Mononuclear cell (primary cell): ENCODE data around the gene TMEM11. TPM values are rescaled to one million over a fixed set of nuclear protein-coding genes. Genes with fewer than 3 reads are reported as not detected.
"Not testable (repeated sequence)": the region's sequence is repeated elsewhere in the genome, so short reads cannot be mapped to it uniquely, and the experiment has no call there.

ENCODE experiments used
- H3K27me3 ChIP-seq: 2 replicates; pipeline ENCODE4 v1.6.0; 2011; ENCODE audit warnings: low read length, control low read depth; ENCODE audit not compliant: insufficient read depth
- H3K4me1 ChIP-seq: 2 replicates; pipeline ENCODE4 v1.5.1; 2011; ENCODE audit warnings: mild to moderate bottlenecking, low read length, control low read depth; ENCODE audit not compliant: insufficient read depth
- H3K4me3 ChIP-seq: 2 replicates; pipeline ENCODE4 v1.5.1; 2011; ENCODE audit warnings: mild to moderate bottlenecking, low read length, moderate library complexity
- H3K9me3 ChIP-seq: 2 replicates; pipeline ENCODE4 v1.5.1; 2011; ENCODE audit warnings: low read depth, mild to moderate bottlenecking, control low read depth, low read length
- total RNA-seq: library from RNA; depleted of rRNA; stranded (reverse); fragments of >200 nt; gene quantifications from one replicate; pipeline ENCODE4 v1.2.3, GENCODE V29; 2012

Gene TMEM11
- total RNA-seq, 1 donor, result 15.8 TPM

- Histone ChIP-seq H3K9me3 (no peaks in the 10 kb centered on the region), H3K4me1 (peaks cover 35% of the 10 kb centered on the region), H3K4me3 (no peak overlapping the region), H3K27me3 (no peaks in the 10 kb centered on the region)
These were observed 5.6 kb downstream of the TMEM11 start for GRCh38 chr17:21208352-21208751.

DNA sequence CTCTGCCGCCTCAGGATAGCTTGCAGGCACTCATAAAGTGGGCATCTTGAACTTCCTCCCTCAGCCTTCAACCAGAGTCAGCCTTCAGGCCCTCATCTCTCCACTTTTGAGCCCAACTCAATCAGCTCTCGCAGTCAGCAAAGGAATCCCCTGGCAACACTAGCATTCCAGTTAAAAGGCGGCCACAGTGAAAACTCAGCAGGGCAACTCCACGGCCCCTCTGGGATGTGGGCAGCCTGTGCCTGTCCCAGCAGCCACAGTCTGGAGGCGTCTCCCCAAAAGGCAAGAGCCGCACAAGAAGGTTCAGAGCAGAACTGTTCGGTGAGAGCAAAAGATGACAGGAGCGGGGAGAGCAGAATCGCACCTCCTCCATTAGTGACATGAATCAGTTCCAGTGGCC, 9.0 kb downstream of the TMEM11 start:
- H3K4me3 ChIP-seq, result no peak overlapping the region
- H3K4me1 ChIP-seq, result peaks cover 1% of the 10 kb centered on the region
- H3K9me3 ChIP-seq, result no peaks in the 10 kb centered on the region
- no peaks in the 10 kb centered on the region for H3K27me3 ChIP-seq

DNA sequence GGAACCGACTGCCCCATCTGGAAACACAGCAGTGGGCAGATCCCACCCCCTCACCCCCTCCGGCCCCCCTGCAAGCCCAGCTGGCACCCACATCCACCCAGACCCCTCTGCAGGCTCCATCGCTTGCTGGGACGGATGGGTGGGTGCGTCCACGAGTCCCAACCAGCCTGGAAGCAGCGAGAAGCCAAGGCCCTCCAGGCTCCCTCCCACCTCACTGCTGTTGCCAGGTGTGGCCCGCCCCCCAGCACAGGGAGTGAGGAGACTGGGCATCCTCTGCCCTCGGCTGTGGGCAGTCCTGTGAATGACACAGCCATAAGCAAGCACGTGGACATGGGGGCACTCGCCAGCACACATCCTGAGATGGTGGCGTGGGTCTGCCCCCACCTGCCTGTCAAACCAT, 11.4 kb downstream of the TMEM11 start:
- no peaks in the 10 kb centered on the region for H3K4me1 ChIP-seq
- no peaks in the 10 kb centered on the region for H3K27me3 ChIP-seq
- H3K9me3 ChIP-seq, result no peaks in the 10 kb centered on the region
- H3K4me3 ChIP-seq, result no peak overlapping the region

- Histone ChIP-seq H3K4me3 (no peak overlapping the region), H3K9me3 (no peaks in the 10 kb centered on the region), H3K27me3 (no peaks in the 10 kb centered on the region), H3K4me1 (no peaks in the 10 kb centered on the region)
These were observed 12.1 kb downstream of the TMEM11 start for GRCh38 chr17:21201874-21202273.

DNA sequence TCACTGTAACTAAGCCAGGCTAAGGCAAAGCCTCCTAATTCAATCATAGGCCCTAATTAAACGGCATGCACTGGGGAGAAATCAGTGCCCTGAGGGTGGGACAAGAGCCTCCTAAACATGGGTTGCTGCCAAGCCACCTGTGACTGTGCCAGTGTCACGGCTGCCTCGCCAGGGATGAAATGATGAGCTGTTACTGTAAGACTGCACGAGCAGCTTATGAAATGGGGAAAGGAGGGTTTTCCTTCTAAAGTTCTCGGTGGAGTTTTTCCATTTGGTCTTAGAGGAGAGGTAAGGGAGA, 12.7 kb downstream of the TMEM11 start:
- Histone ChIP-seq H3K4me1 (no peaks in the 10 kb centered on the region), H3K9me3 (no peaks in the 10 kb centered on the region), H3K4me3 (no peak overlapping the region), H3K27me3 (no peaks in the 10 kb centered on the region)

GRCh38 chr17:21200590-21201297, 13.2 kb downstream of the TMEM11 start:
- no peak overlapping the region for H3K4me3 ChIP-seq
- H3K9me3 ChIP-seq, result no peaks in the 10 kb centered on the region
- H3K4me1 ChIP-seq, result no peaks in the 10 kb centered on the region
- H3K27me3 ChIP-seq, result no peaks in the 10 kb centered on the region

- Histone ChIP-seq H3K4me3 (no peak overlapping the region), H3K4me1 (no peaks in the 10 kb centered on the region), H3K9me3 (no peaks in the 10 kb centered on the region), H3K27me3 (no peaks in the 10 kb centered on the region)
These were observed 14.1 kb downstream of the TMEM11 start for GRCh38 chr17:21199856-21200255.

- no peak overlapping the region for H3K4me3 ChIP-seq
These were observed 14.7 kb downstream of the TMEM11 start for GRCh38 chr17:21199311-21199710.

DNA sequence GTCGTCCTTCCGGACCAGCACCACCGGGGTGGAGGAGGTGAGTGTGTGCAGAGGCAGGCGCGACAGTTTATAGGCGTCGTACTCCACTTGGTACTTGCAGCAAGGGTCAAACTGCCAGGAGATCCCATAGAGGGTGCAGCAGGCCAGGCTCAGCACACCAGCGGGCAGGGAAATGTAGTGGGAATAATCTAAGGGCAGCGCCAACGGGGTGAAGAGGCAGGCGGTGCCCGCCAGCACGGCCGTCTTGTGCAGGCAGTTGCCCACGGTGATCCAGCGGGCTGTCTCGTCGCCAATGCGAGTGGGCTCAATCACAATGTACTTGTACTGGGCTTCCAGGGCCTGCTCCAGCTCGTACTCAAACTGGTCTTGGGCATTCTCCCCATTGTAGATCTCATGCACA, 15.6 kb downstream of the TMEM11 start:
- no peaks in the 10 kb centered on the region for H3K4me1 ChIP-seq
- H3K27me3 ChIP-seq, result no peaks in the 10 kb centered on the region
- no peaks in the 10 kb centered on the region for H3K9me3 ChIP-seq
- no peak overlapping the region for H3K4me3 ChIP-seq

More at GRCh38 chr17:21199311-21199710, 14.7 kb downstream of the TMEM11 start:
- Histone ChIP-seq H3K27me3 (no peaks in the 10 kb centered on the region), H3K9me3 (no peaks in the 10 kb centered on the region), H3K4me1 (no peaks in the 10 kb centered on the region)

DNA sequence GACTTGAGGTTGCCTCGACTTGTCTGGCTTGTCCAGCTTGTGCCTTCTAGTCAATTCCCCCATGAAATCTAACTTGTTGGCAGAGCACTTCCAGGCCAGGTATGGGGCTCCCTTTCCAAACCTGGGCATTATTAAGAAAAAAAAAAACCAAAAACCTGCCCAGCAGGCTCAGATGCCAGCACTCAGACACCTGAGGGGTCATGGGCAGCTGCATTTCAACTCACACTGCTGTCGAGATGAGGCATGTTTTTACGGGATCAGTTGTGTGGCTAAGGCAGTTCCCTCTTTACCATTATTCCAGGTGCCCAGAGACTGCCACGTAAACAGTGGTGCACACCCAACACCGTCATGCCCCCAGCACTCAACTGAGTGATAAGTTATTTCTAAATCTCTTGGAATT, 17.8 kb downstream of the TMEM11 start:
- H3K4me1 ChIP-seq, result peaks cover 4% of the 10 kb centered on the region
- H3K4me3 ChIP-seq, result no peak overlapping the region
- no peaks in the 10 kb centered on the region for H3K9me3 ChIP-seq
- H3K27me3 ChIP-seq, result no peaks in the 10 kb centered on the region

GRCh38 chr17:21194703-21195102, 19.3 kb downstream of the TMEM11 start:
- Histone ChIP-seq H3K9me3 (no peaks in the 10 kb centered on the region), H3K4me1 (peaks cover 4% of the 10 kb centered on the region), H3K4me3 (no peak overlapping the region), H3K27me3 (no peaks in the 10 kb centered on the region)

DNA sequence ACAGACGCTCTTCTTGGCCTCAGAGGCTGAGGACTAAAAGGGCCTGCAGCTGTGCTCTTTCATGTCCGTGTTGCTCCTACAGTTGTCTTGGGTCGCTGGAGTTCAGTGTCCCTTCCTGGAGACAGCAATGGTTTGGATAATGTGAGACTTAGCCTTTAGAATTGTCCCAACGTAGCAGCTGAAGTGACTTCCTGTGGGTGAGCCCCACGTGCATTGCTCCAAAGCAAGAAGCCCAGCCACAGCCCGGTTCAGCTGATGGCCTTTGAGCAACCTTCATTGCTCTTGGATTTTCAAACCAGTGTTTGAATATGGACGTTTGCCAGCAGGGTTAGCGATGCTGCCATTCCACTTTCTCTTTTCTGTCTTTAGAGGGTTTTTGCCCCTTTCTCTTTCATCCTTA, 19.7 kb downstream of the TMEM11 start:
- Histone ChIP-seq H3K9me3 (no peaks in the 10 kb centered on the region), H3K4me1 (peaks cover 4% of the 10 kb centered on the region), H3K27me3 (no peaks in the 10 kb centered on the region), H3K4me3 (no peak overlapping the region)

GRCh38 chr17:21193031-21193430, 20.9 kb downstream of the TMEM11 start:
- no peaks in the 10 kb centered on the region for H3K9me3 ChIP-seq
- H3K27me3 ChIP-seq, result no peaks in the 10 kb centered on the region
- no peak overlapping the region for H3K4me3 ChIP-seq
- H3K4me1 ChIP-seq, result peaks cover 4% of the 10 kb centered on the region

- not testable (repeated sequence) for H3K4me3 ChIP-seq, H3K27me3 ChIP-seq, H3K9me3 ChIP-seq, H3K4me1 ChIP-seq
These were observed 21.5 kb downstream of the TMEM11 start for GRCh38 chr17:21192414-21192813.

DNA sequence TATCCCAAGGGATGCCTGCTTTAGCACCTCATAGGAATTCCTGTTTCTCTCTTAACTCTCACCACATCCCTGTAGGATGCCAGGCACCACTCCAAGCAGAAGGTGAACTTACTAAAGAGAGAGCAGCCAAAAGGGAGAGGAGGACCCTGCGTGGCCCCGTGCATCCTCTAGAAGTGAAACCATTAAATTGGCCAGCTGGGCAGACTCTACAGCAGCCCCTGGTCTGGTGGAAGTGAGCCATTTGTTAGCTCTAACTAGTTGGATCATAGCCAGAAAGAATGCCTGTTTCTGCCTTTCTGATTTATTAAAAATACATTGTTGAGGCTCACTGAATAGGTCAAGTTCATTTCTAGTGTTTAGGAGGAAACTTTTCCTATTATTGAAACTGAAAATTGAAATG, 22.3 kb downstream of the TMEM11 start:
- H3K4me3 ChIP-seq, result no peak overlapping the region
- H3K9me3 ChIP-seq, result no peaks in the 10 kb centered on the region
- H3K27me3 ChIP-seq, result no peaks in the 10 kb centered on the region
- peaks cover 6% of the 10 kb centered on the region for H3K4me1 ChIP-seq

GRCh38 chr17:21190078-21190477, 23.9 kb downstream of the TMEM11 start:
- Histone ChIP-seq H3K4me3 (no peak overlapping the region), H3K4me1 (peaks cover 13% of the 10 kb centered on the region), H3K9me3 (no peaks in the 10 kb centered on the region), H3K27me3 (no peaks in the 10 kb centered on the region)
